HG02642 (cell line): ENCODE results near the gene PRRT3.

Source experiments
- ATAC-seq: cut with Tn5 transposase; IDR thresholded peaks from one replicate; pipeline ENCODE4 v1.9.1; 2021; ENCODE audit warnings: mild to moderate bottlenecking; ENCODE audit not compliant: unreplicated experiment, poor library complexity

The PRRT3 gene

DNA sequence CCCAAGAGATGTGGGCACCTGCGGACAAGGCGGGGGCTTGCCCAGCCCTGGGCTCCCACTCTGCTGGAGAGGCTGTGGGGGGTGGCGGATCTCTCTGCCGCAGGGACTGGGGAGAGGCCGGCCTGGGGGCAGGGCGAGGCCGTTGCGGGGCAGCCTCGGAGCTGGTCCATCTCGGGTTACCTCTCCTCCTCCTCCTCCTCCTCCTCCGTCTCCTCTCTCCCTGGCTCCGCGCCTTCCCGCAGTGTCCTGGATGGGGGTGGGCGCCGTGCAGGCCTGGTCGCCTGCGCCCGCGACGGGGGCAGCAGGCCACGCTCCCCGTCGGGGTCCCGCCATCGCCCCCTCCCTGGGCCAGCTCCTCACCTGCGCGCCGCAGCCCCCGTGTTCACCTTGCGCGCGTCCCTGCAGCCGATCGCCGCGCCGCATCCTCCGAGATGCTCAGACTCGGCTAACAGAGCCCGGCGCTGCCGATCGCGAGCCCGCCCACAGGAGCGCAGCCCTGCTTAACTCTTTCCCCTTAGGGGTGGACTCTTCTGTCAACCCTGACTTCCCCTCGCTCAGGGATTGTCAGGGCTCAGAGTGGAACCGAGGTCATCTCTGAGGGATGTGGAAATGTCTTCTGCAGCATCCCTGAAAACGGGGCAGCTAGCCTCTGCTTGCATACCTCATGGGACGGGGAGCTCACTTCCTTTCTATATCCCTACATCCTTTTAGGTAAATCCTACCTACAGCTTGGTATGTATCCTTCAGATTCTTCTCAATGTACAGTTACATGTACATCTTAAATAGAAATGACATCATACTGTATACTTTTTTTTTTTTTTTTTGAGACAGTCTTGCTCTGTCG, at the start of gene PRRT3:
Gene PRRT3, minus strand, starts transcription at position 447 of the 844 bp plus-strand sequence. CDS start 2,293 bp downstream, outside the sequence.
- ATAC-seq = peak; percentile 69

DNA sequence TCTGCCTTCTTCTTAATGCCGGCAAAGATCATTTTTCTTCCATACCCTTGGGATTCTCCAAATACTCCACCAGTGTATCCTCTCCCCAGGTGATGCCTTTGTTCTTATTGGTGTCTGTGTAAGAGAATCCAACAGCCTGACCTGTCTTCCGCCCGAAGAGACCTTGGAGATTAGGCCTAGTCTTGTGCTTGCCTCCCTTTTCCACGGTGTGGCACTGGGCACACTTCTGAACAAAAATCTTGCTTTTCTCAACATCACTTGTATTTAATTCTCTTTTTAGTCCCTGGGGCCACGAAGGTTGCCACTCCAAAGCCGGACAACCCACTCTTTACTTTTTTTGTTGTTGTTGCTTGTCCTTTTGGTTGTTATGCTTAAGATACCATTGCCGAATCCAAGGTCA, 48.5 kb upstream of the PRRT3 start:
- no peak for ATAC-seq

DNA sequence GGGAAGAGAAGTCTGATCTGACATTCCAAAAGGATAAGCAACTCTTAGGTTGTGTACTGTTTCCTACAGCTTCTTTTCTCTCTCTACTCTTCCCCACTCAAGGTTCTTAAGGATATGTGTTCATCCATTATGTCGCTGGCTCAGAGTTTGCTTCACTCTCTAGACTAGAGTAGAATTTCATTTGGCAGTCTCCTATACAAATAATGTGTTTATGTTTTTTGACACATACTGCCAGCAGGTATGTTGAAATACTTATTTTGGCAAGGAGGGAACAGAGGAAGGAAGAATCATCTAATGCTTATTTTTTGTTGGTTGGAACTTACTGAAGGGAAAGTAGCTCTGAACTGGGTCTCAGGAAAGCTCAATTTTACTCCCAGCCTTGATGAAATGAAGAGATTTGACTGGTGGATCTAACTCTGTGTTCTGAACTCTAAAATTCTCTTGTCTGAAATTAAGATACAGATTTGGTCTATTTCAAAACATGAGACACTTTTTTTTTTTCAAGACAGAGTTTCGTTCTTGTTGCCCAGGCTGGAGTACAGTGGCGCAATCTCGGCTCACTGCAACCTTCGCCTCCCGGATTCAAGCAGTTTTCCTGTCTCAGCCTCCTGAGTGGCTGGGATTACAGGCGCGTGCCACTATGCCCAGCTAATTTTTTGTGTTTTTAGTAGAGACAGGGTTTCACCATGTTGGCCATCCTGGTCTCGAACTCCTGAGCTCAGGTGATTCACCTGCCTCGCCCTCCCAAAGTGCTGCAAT, 42.1 kb upstream of the PRRT3 start:
- ATAC-seq = no peak

DNA sequence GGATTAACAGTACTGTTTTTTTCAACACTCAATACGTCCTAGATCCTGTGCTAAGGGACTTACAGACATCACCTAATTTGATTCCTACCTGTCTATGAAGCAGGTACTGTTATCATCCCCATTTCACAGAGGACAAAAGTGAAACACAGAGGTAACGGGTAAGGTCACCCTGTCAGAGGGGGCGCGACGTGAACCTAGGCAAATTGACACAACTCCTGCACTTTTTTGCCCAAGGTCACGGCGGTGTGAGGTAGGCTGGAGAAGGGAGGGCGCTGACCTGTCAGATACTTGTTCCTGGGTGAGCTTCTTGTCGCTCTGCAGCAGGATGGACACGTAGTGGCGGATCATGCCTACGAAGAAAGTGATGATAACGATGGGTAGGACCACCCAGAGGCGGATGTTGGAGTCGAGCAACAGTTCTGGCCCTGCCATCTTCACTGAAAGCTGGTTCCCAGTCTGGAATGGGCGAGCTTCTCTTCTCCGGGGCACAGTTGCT, 34.1 kb upstream of the PRRT3 start:
- ATAC-seq = peak; percentile 29

DNA sequence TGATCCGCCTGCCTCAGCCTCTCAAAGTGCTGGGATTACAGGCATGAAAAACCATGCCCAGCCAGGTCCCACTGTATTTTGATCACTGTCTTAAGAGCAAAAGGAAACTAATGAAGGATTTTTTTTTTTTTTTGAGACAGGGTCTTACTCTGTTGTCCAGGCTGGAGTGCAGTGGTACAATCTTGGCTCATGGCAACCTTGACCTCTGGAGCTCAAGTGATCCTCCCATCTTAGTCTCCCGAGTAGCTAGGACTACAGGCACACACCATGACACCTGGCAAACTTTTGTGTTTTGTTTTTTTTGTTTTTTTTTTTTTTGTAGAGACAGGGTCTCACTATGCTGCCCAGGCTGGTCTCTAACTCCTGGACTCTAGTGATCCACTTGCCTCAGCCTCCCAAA, 28.0 kb upstream of the PRRT3 start:
- no peak for ATAC-seq

DNA sequence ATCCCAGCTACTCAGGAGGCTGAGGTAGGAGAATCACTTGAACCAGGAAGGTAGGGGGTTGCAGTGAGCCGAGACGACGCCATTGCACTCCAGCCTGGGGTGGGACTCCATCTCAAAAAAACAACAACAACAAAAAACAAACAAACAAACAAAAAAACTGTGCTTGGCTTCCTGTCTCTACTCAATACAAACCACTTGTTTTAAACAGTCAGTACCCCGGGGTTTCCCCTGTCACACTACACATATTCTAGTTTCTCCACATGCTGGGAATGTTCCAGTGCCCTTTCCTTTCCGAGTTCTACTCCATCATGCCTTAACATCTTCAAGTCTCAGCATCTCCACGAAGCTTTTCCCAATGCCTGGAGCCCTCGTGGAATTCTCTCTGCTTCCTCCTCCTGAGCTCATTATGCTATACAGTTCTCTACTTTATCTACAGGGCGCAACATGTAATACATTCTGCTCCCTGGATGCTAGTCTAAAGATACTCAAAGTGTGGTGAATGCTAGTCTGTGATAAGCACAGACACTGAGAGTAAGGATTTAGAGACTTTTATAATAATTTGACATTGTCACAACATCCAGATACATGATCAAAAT, 26.6 kb upstream of the PRRT3 start:
- no peak for ATAC-seq

DNA sequence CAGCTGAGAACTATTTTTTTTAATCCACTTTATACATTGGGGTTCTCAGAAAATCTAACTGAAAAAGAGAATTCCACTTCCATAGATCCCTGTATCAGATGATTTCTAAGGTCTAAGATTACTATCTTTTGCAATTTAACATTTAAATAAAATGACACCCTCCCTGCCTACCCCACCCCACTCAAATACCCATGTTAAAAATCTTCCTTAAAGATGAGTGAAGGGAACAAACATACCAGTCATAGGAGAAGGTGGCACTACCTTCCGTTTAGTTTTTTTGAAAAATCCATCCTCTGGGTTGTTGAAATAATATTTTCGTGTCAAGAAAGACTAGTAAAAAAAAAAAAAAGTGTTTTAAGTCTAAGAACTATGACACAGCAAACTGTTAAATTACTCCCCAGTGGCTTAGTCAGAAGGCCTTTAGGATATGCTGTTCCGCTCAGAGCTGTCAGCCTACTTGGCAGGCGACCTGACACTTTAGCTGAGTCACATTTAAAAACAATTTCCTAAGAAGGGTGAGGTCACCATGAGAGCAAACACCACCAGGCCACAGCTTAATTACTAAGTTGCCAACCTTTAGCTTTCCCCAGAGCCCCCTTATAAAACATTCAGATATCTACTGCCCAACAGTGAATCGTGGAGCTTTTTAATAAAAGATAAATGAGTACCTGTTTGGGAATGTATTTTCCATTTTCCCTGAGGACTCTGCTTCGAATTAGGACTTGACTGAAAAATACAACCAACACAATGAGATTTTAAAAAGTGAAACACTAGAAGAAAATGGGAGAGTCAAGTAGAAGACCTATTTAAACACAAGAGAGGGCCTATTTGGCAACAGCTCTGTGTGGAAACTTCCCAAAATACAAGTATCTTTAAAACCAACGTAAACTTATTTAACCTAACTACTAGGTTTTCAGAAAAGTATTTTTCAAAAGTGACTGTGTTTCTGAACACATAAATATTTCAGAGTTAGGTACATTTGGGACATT, 24.8 kb upstream of the PRRT3 start:
- no peak for ATAC-seq

DNA sequence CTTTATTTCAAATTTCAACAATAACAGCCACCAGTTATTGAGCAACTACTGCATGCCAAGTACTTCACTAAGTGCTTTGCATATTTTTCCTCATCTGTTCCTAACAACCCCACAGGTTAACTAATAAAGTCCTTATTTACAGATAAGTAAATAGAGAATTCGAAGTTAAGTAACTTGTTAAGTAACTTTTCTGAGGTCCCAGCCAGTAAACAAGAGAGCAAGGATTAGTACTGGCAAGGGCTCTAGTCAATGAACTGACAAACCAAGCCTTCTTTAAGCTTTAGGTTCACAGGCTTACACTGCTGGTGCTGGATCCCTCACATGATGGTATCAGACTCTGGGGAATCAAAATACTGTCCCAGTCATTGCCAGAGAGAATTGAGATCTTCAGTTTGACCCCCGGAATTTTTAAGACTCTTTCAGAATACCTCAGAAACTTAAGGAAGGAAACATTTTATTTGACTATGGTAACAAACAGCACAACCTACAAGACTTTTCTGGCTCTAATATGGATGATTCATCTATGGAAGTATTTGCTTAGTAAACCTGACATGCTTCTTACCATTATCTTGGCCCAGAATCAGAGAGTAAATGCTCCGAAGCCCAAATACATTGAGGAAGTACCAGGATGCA, 17.9 kb upstream of the PRRT3 start:
- no peak for ATAC-seq

DNA sequence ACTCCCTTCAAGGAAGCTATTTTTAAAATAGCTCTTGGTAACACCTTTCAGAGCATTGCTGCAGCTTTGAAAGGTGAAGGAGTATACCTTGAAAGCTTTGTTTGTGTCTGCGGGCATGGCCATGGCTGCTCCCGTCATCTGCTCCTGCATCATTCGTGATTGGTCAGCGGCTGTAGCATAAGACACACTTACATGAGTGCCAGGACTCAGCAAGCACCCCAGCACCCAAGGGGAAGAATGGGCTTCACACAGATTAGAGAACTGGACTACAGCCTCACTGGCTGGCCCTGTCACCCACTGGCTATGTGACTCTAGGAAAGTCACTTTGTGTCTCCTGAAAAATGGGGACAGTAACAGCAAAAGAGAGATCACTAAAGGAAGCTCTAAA, 17.4 kb upstream of the PRRT3 start:
- no peak for ATAC-seq

DNA sequence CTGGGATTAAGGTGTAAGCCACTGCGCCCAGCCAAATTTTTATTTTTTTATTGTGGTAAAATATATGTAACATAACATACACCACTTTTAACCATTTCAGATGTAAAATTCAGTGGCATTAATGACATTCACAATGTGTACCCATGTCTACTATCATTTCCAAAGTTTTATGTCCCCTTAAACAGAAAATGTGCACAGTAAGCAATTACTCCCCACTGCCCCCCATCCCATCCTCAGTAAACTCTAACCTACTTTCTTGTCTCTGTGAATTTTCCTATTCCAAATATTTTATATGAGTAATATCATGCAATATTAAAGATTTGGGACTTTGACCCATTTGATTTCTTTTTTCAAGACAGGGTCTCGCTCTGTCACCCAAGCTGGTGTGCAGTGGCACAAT, 14.6 kb upstream of the PRRT3 start:
- ATAC-seq = no peak

DNA sequence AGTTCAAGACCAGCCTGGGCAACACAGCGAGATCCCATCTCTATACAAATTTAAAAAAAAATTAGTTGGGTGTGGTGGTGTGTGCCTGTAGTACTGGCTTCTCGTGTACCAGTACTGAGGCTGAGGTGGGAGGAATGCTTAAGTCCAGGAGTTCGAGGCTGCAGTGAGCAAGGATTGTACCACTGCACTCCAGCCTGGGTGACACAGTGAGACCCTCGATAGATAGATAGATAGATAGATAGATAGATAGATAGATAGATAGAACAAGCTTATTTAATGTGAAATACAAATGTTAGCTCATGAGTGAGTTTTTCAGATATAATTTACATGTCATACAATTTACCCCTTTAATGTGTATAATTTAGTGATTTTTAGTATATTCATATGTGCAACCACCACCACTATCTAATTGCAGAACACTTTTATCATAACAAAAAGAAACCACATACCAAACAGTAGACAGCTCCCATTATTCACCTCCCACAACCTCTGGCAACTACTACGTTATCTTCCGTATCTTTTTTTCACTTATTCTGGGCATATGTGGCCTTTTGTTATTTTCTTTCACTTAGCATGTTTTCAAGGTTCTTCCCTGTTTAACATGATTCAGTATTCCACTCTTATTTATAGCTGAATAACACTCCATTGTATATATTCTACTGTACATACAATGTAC, 13.1 kb upstream of the PRRT3 start:
- ATAC-seq = no peak

DNA sequence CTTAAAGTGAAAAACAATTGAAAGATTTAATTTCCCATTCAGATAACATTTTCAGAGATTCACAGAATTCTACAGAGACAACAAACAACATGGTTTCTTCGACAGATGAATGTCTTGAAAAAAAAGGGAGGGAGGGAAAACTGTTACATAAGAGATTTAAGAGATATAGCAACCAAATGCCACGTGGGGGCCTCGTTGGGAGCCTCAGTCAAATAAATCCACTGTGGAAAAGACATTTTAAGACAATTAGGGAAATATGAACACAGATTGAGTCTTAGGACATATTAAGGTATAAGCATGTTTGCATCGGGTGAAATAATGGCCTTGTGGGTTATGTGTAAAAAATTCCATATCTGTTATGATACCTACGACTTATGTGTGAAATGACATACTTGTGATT, 5.0 kb upstream of the PRRT3 start:
- no peak for ATAC-seq

DNA sequence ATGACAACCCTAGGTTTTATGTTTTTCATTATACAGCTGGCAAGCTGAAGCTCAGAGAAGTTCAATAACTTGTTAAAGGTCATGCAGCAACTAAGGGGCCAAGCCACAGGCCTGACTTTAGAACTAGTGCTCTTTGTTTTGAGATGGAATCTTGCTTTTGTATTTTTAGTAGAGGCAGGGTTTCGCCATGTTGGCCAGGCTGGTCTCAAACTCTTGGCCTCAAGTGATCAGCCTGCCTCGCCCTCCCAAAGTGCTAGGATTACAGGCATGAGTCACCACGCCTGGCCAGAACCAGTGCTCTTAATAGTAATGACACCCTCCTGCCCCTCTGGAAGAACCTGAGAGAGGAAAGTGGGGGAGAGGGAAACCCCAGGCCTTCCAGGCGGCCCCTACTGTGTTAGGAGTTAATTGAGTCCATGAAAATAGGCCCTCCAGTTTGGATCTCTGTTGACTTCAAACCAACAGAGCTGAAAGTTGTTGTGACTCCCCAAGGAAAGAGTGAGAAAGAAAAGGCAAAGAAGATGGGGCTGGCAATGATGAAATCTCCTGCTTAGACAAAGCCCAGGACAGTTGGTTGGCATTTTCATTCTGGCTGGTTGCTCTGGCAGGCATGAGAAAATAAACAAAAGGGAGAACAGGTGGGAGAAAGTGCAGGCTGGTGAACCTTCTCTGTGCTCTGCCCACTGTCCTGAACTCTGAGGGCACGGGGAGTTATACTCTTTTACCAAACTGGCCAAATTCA, 3.6 kb upstream of the PRRT3 start:
- ATAC-seq = no peak

DNA sequence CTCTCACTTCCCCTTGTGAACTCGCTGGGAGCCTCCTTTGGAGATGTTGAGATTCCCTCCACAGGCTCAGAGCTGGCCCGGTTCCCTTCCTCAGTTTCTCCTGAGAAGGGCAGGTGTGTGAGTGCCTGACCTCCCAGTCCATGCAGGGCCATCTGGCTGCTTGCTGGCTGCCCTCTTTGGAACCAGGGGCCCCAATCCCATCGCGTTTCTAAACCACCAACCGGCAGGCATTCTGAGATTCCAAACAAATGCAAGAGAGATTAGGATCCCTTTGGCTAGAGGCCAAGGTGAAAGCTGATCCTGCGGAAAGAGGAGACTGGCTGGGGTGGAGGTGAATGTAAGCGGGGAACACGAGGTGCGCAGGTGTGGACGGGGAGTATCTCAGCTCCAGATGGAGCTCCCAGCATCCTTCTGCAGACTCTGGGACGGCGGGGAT, 2.9 kb upstream of the PRRT3 start:
- ATAC-seq = no peak

DNA sequence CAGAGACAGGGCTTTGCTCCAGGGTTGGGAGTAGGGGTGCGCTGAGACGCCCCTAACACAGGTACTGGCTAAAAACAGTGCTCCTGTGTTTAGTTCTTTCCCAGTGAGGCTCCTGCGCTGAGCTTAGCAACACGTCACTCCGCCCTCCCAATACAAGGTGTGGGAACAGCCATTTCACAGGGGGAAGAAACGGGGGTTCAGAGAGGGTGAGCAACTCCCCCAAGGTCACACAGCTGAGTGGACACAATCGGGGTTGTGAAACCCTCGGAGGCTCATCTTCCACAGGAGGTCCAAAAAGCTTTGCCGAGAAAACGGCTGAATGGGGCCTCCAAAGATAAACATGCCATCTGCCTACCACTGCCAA, 628 bp downstream of the PRRT3 start:
- peak; percentile 4 for ATAC-seq

DNA sequence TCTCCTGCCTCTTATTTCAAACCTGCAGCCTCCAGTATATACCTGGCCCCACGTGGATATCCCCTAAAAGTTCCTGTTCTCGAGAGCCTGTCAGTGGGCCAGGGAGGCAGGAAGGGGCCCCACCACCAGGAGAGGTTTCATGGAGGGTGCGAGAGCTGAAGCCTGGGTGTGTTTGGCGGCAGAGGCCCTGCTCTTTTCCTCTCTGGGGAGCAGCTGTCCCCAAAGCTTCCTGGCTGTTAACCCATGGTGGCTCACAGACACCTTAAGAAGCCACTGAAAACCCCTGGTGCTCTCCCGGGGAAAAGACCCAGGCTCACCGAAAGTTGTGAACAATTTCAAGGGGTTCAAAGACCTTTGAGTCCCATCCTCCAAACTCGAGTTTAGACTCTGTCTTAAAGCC, 1.1 kb downstream of the PRRT3 start:
- ATAC-seq = peak; percentile 45

DNA sequence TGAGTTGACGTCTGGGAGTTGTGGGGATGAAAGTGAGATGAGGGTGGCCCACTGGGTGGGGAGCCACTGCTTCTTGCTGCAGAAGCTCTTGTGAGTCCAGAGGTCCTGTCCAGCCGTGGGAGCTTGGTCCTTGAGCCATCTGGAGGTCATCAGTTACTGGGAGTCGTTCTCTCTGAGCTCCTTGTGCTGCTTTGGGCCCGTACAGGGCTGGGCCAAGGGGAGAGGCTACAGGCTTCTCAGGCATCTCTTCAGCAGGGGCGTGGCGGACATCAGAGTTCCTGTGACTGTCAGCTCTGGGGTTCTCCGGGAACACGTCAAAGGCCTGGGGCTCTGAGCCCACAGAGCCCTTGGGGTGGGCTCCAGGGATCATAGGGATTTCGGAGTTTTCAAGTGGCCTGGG, 2.6 kb downstream of the PRRT3 start:
- ATAC-seq = no peak

DNA sequence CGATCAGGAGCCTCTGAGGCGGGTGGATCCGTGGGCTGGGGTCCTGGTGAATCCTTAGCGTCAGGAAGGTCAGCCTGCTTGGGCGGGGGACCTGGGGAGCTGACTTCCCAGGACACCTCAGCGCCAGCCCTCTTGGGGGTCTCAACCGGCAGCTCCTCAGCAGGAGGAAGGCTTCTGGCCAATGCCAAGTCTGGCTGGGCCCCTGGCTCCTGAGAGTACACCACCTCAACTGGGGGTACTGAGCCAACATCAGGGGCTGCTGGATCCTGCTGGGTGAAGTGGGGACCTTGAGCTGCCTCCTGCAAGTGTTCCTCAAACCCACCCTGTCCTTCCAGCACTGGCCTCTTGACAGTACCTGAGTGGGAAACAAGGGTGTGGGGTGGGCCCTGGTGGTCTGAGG, 3.1 kb downstream of the PRRT3 start:
- ATAC-seq = no peak
